Measurements from ENCODE around the gene GPR65.
"Not testable (repeated sequence)": the region's sequence is repeated elsewhere in the genome, so short reads cannot be mapped to it uniquely, and the experiment has no call there.

GPR65 gene

DNA sequence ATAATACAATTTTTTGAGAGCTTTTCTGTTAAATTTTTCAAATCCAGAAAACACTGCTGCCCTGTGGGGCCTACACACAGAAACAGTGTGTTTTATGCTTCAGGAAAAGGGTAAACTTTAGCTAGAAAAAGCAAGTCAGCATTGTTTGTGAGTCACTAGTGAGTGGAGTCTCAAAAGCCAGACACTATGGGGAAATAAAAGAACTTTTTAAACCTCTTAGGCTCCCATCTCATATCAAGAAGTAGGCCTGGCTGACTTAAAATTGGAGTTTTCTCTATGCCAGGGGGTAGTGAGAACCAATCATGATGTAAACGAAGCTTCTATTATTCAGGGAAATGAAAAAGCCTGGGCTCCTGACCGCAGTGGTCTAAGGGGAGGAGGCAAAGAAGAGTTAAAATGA, 12.6 kb downstream of the GPR65 start:
- DNase-seq (ENCODE audit: low spot score) = no peak
- TF ChIP-seq, protein P1, sequence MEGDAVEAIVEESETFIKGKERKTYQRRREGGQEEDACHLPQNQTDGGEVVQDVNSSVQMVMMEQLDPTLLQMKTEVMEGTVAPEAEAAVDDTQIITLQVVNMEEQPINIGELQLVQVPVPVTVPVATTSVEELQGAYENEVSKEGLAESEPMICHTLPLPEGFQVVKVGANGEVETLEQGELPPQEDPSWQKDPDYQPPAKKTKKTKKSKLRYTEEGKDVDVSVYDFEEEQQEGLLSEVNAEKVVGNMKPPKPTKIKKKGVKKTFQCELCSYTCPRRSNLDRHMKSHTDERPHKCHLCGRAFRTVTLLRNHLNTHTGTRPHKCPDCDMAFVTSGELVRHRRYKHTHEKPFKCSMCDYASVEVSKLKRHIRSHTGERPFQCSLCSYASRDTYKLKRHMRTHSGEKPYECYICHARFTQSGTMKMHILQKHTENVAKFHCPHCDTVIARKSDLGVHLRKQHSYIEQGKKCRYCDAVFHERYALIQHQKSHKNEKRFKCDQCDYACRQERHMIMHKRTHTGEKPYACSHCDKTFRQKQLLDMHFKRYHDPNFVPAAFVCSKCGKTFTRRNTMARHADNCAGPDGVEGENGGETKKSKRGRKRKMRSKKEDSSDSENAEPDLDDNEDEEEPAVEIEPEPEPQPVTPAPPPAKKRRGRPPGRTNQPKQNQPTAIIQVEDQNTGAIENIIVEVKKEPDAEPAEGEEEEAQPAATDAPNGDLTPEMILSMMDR (IDR thresholded peaks at IDR 0.05; ENCODE audit: borderline replicate concordance, control extremely low read depth, extremely low read depth, insufficient read depth, missing control alignments) = no peak
- in situ Hi-C loops (cut with MboI; ENCODE audit: low sequenced_read_pairs, unreplicated experiment) = loop anchor here (10.0 kb wide), 1 partner anchor 147 kb away; no protein-coding TSS in a partner anchor

DNA sequence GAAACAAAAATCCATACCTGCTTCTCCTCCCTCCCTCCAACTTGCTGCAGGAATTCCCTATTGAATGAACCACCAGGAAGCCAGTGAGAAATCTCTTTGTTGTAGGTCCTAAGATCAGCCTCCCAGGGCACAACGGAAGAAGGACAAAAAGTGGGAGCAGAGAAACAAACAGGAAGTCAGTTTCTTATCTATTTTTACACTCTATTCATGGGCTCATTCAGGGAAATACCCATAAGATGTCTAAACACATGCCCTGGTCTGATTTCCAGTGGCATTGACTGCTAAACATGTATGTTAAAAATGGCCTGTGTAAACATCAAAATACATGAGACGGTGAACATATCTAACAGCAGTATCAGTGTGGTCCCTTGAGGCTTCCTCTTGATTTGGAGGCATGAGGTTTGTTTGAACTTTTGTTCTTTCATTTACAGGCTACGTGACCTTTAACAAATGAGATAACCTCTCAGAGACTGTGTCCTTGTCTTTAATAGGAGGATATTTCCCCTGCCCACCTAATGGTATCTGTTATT, 18.8 kb downstream of the GPR65 start:
- in situ Hi-C loops (cut with MboI; ENCODE audit: low sequenced_read_pairs, unreplicated experiment) = no loop called here
- DNase-seq (ENCODE audit: low spot score) = peak; percentile 4
- TF ChIP-seq, protein P1 (IDR thresholded peaks at IDR 0.05; ENCODE audit: borderline replicate concordance, control extremely low read depth, extremely low read depth, insufficient read depth, missing control alignments) = no peak

GRCh38 chr14:88024252-88025086, 19.5 kb downstream of the GPR65 start:
- DNase-seq (ENCODE audit: low spot score); in situ Hi-C loops (cut with MboI; ENCODE audit: low sequenced_read_pairs, unreplicated experiment): not testable (repeated sequence)

GRCh38 chr14:88025313-88025712, 20.4 kb downstream of the GPR65 start:
- in situ Hi-C loops (cut with MboI; ENCODE audit: low sequenced_read_pairs, unreplicated experiment) = no loop called here
- DNase-seq (ENCODE audit: low spot score) = no peak
- TF ChIP-seq, protein P1 (IDR thresholded peaks at IDR 0.05; ENCODE audit: borderline replicate concordance, control extremely low read depth, extremely low read depth, insufficient read depth, missing control alignments) = no peak

- TF ChIP-seq, protein P1 (IDR thresholded peaks at IDR 0.05; ENCODE audit: borderline replicate concordance, control extremely low read depth, extremely low read depth, insufficient read depth, missing control alignments) = no peak
- in situ Hi-C loops (cut with MboI; ENCODE audit: low sequenced_read_pairs, unreplicated experiment) = no loop called here
- DNase-seq (ENCODE audit: low spot score) = no peak
These were observed 22.0 kb downstream of the GPR65 start for GRCh38 chr14:88026890-88027289.

GRCh38 chr14:88029500-88029899, 24.6 kb downstream of the GPR65 start:
- DNase-seq (ENCODE audit: low spot score) = no peak
- in situ Hi-C loops (cut with MboI; ENCODE audit: low sequenced_read_pairs, unreplicated experiment) = no loop called here
- TF ChIP-seq, protein P1 (IDR thresholded peaks at IDR 0.05; ENCODE audit: borderline replicate concordance, control extremely low read depth, extremely low read depth, insufficient read depth, missing control alignments) = no peak

DNA sequence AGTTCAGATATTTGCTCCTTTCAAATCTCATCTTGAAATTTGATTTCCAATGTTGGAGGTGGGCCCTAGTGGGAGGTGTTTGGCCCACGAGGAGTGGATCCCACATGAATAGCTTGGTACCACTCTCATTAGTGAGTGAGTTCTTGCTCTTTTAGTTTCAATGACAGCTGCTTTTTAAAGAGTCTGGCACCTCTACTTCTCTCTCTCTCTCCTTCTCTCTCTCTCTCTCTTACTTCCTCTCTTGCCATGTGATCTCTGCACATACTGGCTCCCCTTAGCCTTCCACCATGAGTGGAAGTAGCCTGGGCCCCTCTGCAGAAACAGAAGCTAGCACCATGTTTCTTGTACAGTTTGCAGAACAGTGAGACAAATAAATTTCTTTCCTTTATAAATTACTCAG, 25.1 kb downstream of the GPR65 start:
- TF ChIP-seq, protein P1 (IDR thresholded peaks at IDR 0.05; ENCODE audit: borderline replicate concordance, control extremely low read depth, extremely low read depth, insufficient read depth, missing control alignments) = no peak
- in situ Hi-C loops (cut with MboI; ENCODE audit: low sequenced_read_pairs, unreplicated experiment) = no loop called here
- no peak for DNase-seq (ENCODE audit: low spot score)

Data from GM13976 (cell line).